Fibroblast of pulmonary artery (primary cell): ENCODE data around the gene WNT11.

ENCODE experiments used
- DNase-seq: peaks from one replicate; pipeline ENCODE4 v3.0.0-alpha.2; 2010; ENCODE audit warnings: low read depth
- H3K4me3 ChIP-seq: replicated peaks from 2 replicates; pipeline ENCODE4 v1.5.1; 2011; ENCODE audit warnings: low read depth, mild to moderate bottlenecking, control low read depth, low read length, moderate library complexity
- TF ChIP-seq, protein P1 (sequence below): IDR thresholded peaks from 2 replicates; pipeline ENCODE4 v1.5.1; 2011; ENCODE audit warnings: mild to moderate bottlenecking, control low read depth, low read length, inconsistent platforms; ENCODE audit errors: missing control alignments

The WNT11 gene

DNA sequence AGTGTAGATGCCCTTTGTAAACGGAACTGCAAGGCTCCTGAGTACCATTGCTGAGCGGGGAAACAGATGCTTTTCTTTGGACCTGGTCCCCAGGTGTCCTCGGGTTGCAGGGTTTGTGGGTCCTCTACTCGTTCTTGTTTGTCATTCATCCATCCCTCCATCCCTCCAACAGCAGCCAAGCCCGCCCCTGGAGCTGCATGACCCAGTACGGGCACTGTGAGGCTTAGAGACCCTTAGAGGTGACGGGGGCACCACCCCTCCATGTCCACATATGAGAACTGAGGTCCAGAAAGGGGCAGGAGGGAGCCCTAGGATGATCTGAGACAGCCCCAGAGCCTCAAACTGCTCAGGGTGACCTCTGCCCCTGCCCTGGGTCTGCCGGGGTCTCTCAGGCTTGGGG, 45.4 kb downstream of the WNT11 start:
- no peak for DNase-seq
- H3K4me3 ChIP-seq = no peak overlapping the region
- TF ChIP-seq, protein P1, sequence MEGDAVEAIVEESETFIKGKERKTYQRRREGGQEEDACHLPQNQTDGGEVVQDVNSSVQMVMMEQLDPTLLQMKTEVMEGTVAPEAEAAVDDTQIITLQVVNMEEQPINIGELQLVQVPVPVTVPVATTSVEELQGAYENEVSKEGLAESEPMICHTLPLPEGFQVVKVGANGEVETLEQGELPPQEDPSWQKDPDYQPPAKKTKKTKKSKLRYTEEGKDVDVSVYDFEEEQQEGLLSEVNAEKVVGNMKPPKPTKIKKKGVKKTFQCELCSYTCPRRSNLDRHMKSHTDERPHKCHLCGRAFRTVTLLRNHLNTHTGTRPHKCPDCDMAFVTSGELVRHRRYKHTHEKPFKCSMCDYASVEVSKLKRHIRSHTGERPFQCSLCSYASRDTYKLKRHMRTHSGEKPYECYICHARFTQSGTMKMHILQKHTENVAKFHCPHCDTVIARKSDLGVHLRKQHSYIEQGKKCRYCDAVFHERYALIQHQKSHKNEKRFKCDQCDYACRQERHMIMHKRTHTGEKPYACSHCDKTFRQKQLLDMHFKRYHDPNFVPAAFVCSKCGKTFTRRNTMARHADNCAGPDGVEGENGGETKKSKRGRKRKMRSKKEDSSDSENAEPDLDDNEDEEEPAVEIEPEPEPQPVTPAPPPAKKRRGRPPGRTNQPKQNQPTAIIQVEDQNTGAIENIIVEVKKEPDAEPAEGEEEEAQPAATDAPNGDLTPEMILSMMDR = no peak

DNA sequence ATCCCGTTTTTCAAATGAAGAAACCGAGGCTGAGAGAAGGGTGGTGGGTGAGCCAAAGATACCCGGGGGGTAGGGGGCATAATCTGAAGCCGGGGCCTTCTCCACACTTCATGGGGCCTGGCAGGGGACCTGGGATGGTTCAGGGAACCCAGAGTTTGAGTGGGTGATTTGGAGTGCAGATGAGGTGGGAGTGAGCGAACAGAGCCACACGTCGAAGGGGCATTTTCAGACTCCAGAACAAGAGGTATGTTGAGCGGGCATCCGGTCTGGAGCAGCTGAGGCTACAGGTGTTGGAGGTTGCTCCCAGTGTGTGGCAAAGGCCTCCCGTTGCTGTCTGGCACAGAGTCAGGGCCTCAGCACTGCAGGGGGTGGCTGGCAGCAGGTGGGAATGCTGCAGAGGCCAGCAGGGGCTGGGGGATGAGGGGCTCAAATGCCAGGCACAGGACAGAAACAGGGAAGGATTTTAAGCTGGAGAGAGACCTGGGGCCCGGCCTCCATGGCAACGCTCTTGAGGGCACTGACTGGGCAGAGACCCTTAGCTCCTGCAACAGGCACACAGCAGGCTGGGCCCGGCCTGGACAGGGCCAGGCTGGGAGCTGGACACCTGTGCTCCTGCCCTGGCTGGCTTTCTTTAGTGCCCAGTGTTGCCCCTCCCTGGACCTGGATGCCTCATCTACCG, 46.2 kb downstream of the WNT11 start:
- TF ChIP-seq, protein P1 = no peak
- no peak overlapping the region for H3K4me3 ChIP-seq
- no peak for DNase-seq

DNA sequence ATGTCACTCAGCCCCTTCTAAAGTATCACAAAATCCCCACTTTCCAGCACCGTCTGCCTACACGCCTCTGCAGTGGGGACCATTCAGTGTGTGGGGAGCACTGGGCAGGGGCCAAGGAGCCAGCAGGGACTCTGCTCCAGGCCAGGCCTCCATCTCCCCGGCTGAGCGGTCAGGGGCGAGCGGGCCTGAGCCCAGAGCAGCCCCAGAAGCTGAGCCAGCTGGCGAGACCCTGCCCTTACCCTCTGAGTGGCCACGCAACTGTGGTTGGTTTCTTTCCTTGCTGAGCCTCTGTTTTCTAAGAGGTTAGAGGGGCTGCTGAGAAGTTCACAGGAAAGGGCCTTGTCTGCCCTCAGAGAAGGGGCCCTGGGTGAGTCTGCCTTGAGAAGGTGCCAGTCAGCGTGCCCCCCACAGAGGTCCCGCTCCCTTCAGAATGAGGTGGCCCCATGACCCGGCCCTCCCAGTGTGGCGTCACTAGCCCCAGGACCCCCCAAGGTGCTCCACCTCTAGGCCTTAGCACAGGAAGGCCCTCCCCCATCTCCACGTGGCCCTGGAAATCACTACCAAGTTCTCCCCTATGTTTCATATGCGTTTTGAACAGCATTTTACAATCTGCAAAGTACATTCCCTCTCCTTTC, 46.9 kb downstream of the WNT11 start:
- no peak overlapping the region for H3K4me3 ChIP-seq
- TF ChIP-seq, protein P1 = no peak
- DNase-seq = no peak

DNA sequence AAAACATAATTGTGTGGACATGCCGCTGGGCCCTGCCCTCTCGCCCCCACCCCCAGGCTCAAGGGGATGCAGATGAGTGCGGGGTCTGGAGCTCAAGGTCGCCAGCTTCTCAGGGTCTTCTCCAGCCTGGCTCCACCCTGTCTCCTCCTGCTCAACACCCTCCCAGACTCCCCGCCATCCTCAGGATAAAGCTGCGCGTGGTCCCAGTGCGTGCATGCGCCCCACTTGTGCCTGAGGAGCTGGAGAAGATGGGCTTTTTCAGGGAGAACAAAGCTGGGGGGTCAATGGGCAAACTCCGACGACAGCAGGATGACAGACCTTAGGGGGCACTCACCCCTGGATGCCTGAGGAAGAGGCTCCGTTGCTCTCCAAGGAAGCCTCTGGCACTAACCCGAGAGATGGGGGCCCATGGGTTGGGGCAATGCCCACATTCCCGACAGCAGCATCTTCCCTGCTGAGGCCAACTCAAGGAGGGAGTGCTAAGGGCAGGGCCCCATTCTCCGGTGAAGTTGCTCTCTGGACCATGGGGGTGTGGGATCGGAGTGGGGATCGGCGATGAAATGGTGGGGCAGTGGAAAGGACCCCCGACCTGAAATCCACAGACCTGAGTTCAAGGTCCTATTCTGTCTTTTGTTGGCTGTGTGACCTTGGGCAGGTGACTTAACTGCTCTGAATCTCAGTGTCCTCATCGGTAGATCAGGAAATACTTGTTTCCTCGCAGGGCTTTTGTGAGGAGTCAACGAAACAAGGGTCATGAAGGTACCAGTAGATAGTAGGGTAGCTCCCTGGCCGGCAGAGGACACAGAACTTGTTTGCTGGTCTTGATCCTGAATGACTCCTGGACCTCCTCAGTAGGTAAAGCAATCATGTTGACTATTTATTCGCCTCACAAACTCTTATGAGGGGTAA, 47.7 kb downstream of the WNT11 start:
- TF ChIP-seq, protein P1 = no peak
- H3K4me3 ChIP-seq = no peak overlapping the region
- no peak for DNase-seq

DNA sequence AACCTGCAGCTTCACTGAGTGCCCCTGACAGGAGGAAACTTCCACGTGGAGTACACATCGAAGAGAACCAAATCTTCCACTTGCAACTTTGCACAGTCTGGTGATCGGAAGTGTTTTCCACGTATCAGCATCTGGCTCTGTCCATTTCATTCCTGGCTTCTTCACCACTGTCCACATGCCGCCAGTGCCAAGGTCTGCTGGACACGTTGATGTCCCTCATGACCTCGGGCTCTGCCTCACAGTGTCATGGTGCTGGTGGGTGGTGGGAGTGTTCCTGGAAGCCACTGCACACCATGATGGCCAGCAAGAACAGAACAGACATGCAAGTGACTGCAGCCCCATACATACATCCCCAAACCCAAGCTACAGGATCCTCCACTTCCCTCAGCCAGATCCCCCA, 48.4 kb downstream of the WNT11 start:
- TF ChIP-seq, protein P1 = no peak
- H3K4me3 ChIP-seq = no peak overlapping the region
- DNase-seq = no peak

DNA sequence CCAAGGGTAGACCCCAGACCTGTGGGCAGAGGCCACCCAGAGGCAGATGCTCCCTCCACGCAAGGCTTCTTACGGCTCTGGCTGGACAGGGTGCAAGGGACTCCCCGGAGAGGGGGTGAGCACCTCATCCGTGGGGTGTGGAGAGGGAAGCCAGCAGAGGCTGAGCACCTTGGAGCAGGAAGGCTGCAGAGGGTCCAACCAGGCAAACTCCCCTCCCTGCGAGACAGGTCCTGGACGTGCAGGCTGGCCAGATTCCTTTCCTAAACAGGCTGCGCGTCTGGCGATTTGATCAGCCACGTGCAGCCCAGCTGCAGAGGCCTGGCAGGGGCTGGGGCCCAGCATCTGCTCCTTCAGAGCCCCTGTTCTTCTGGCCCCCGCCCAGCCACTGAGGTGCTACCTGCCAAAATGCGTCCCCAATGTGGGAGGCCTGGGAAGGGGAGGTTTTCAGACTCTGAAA, 49.3 kb downstream of the WNT11 start:
- no peak overlapping the region for H3K4me3 ChIP-seq
- no peak for DNase-seq
- TF ChIP-seq, protein P1 = no peak
